OCI-LY3 (cell line): Measurements from ENCODE around the gene HOXD1.

Experiments used
- EZH2phosphoT487 ChIP-seq: fragments of 200-600 bp; shearing (Covaris generic); IDR thresholded peaks from 2 replicates; pipeline ENCODE4 v1.6.1; 2018; ENCODE audit warnings: antibody characterized with exemption, mixed run types, low read depth
- TF ChIP-seq, protein P1 (sequence below): fragments of 200-600, 300-600 bp; sonication (generic); IDR thresholded peaks from 2 replicates; pipeline ENCODE4 v1.5.1; 2014; ENCODE audit warnings: antibody characterized with exemption, low read length, low read depth

GRCh38 chr2:176234156-176234555 is 45.7 kb downstream of the HOXD1 start:
- TF ChIP-seq EZH2phosphoT487: no peak
- TF ChIP-seq, protein P1, sequence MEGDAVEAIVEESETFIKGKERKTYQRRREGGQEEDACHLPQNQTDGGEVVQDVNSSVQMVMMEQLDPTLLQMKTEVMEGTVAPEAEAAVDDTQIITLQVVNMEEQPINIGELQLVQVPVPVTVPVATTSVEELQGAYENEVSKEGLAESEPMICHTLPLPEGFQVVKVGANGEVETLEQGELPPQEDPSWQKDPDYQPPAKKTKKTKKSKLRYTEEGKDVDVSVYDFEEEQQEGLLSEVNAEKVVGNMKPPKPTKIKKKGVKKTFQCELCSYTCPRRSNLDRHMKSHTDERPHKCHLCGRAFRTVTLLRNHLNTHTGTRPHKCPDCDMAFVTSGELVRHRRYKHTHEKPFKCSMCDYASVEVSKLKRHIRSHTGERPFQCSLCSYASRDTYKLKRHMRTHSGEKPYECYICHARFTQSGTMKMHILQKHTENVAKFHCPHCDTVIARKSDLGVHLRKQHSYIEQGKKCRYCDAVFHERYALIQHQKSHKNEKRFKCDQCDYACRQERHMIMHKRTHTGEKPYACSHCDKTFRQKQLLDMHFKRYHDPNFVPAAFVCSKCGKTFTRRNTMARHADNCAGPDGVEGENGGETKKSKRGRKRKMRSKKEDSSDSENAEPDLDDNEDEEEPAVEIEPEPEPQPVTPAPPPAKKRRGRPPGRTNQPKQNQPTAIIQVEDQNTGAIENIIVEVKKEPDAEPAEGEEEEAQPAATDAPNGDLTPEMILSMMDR: no peak
